Suprapubic skin (tissue), 4 donors: ENCODE measurements around the gene DDR2. TPM values are rescaled to one million over a fixed set of nuclear protein-coding genes. Genes with fewer than 3 reads are reported as not detected.

Source experiments
- DNase-seq, 2 donors: peaks; one replicate each; pipeline ENCODE4 v3.0.0-alpha.2; 2019; ENCODE audit warnings: low spot score in 2 of 2
- H3K27ac ChIP-seq: fragments of 200-600 bp; sonication (generic); one replicate; pipeline ENCODE4 v1.5.1; 2019
- H3K27me3 ChIP-seq: fragments of 200-600 bp; sonication (generic); one replicate; pipeline ENCODE4 v1.5.1; 2019
- H3K36me3 ChIP-seq: fragments of 200-600 bp; sonication (generic); one replicate; pipeline ENCODE4 v1.5.1; 2019
- H3K4me1 ChIP-seq: fragments of 200-600 bp; sonication (generic); one replicate; pipeline ENCODE4 v1.5.1; 2019
- H3K4me3 ChIP-seq: fragments of 200-600 bp; sonication (generic); one replicate; pipeline ENCODE4 v1.5.1; 2019; ENCODE audit warnings: mild to moderate bottlenecking
- H3K9me3 ChIP-seq: fragments of 200-600 bp; sonication (generic); one replicate; pipeline ENCODE4 v1.5.1; 2019
- CTCF ChIP-seq, 2 donors: fragments of 200-600 bp in 1 of 2; fragments of 450-650 bp in 1 of 2; sonication (generic) in 1 of 2; IDR thresholded peaks; one replicate each; pipeline ENCODE4 v1.5.1; 2016 to 2019; ENCODE audit warnings: antibody characterized with exemption in 2 of 2, mild to moderate bottlenecking in 1 of 2, moderate library complexity in 1 of 2
- EP300 ChIP-seq: sonication (generic); formaldehyde crosslinking; IDR thresholded peaks from one replicate; pipeline ENCODE4 v1.6.1; 2017; ENCODE audit warnings: antibody characterized with exemption
- POLR2A ChIP-seq, 2 donors: fragments of 450-650 bp; IDR thresholded peaks; one replicate each; pipeline ENCODE4 v1.6.1; 2017; ENCODE audit warnings: antibody characterized with exemption in 2 of 2, mild to moderate bottlenecking in 2 of 2, moderate library complexity in 2 of 2
- POLR2AphosphoS5 ChIP-seq, 3 donors: sonication (generic); formaldehyde crosslinking; IDR thresholded peaks; one replicate each; pipeline ENCODE4 v1.6.1; 2017; ENCODE audit warnings: antibody characterized with exemption in 3 of 3
- WGBS: methylation state at CpG from one replicate; pipeline ENCODE4 v1.1.5; 2018; 5-methylcytosine and 5-hydroxymethylcytosine counted together
- total RNA-seq, 4 donors: library from RNA; depleted of rRNA; stranded (reverse); fragments of >200 nt; gene quantifications; one replicate each; pipeline ENCODE4 v1.1.0, GENCODE V29; 2016

DDR2 gene
- total RNA-seq, 4 donors from 2014 or later = 7.7 to 50.2 (median 13.8) TPM

GRCh38 chr1:162663589-162664106, 31.4 kb downstream of the DDR2 start:
- TF ChIP-seq POLR2A (IDR thresholded peaks at IDR 0.05) = peak in 1 of 2 donors; percentile 17
- no peak for TF ChIP-seq EP300
- Histone ChIP-seq H3K36me3 (no peaks in the 10 kb centered on the region), H3K4me1 (peaks cover 4% of the 10 kb centered on the region), H3K27ac (peak overlapping the region; percentile 11), H3K9me3 (no peaks in the 10 kb centered on the region), H3K4me3 (no peak overlapping the region), H3K27me3 (no peaks in the 10 kb centered on the region)
- WGBS = 44% methylated on average over 8 of the region's 8 CpGs
- DNase-seq = peak in 1 of 2 donors; percentile 68

- DNase-seq = no peak
- no peaks in the 10 kb centered on the region for H3K27me3 ChIP-seq
- TF ChIP-seq POLR2AphosphoS5 (IDR thresholded peaks at IDR 0.05) (no peak), EP300 (no peak), CTCF (IDR thresholded peaks at IDR 0.05) (no peak), POLR2A (IDR thresholded peaks at IDR 0.05) (no peak)
- WGBS = 61% methylated on average over 5 of the region's 5 CpGs
- H3K4me1 ChIP-seq = peaks cover 4% of the 10 kb centered on the region
- no peak overlapping the region for H3K4me3 ChIP-seq
- H3K36me3 ChIP-seq = no peaks in the 10 kb centered on the region
- no peaks in the 10 kb centered on the region for H3K9me3 ChIP-seq
- H3K27ac ChIP-seq = no peak overlapping the region
Observed at GRCh38 chr1:162666006-162666645, 33.9 kb downstream of the DDR2 start.

- Histone ChIP-seq H3K36me3 (no peaks in the 10 kb centered on the region), H3K4me3 (no peak overlapping the region), H3K4me1 (peaks cover 9% of the 10 kb centered on the region), H3K9me3 (no peaks in the 10 kb centered on the region), H3K27ac (no peak overlapping the region), H3K27me3 (no peaks in the 10 kb centered on the region)
- no peak for TF ChIP-seq EP300
- 48% methylated on average over 2 of the region's 2 CpGs for WGBS
- DNase-seq = no peak
Observed at GRCh38 chr1:162667381-162668080, 35.3 kb downstream of the DDR2 start.

- peaks cover 11% of the 10 kb centered on the region for H3K4me1 ChIP-seq
- H3K9me3 ChIP-seq = no peaks in the 10 kb centered on the region
- TF ChIP-seq CTCF (IDR thresholded peaks at IDR 0.05) (no peak), POLR2AphosphoS5 (IDR thresholded peaks at IDR 0.05) (peak in 1 of 3 donors; percentile 49)
- H3K27ac ChIP-seq = peak overlapping the region; percentile 69
- no peaks in the 10 kb centered on the region for H3K27me3 ChIP-seq
- no peak overlapping the region for H3K4me3 ChIP-seq
- no peak for DNase-seq
- WGBS = 60% methylated on average over 8 of the region's 8 CpGs
- H3K36me3 ChIP-seq = no peaks in the 10 kb centered on the region
Observed at GRCh38 chr1:162670928-162671663, 38.8 kb downstream of the DDR2 start.

GRCh38 chr1:162671664-162672410, 39.6 kb downstream of the DDR2 start:
- Histone ChIP-seq H3K27me3 (no peaks in the 10 kb centered on the region), H3K9me3 (no peaks in the 10 kb centered on the region), H3K4me3 (no peak overlapping the region), H3K27ac (peak overlapping the region; percentile 69), H3K36me3 (no peaks in the 10 kb centered on the region), H3K4me1 (peaks cover 17% of the 10 kb centered on the region)
- WGBS = 65% methylated on average over 5 of the region's 5 CpGs
- TF ChIP-seq POLR2A (IDR thresholded peaks at IDR 0.05) (no peak), POLR2AphosphoS5 (IDR thresholded peaks at IDR 0.05) (no peak), CTCF (IDR thresholded peaks at IDR 0.05) (no peak), EP300 (no peak)
- DNase-seq = no peak
